WTC11 (cell line): Measurements from ENCODE around the gene BCL2L1. TPM values are rescaled to one million over a fixed set of nuclear protein-coding genes. Genes with fewer than 3 reads are reported as not detected.
A peak's percentile ranks its signal among the peaks of the same experiment; 100 is the strongest.

Source experiments
- ATAC-seq: fragments of 200-7000 bp; cut with Tn5 transposase; 2 replicates; pipeline ENCODE4 v1.10.0; 2021; ENCODE audit warnings: mild to moderate bottlenecking, moderate library complexity
- CTCF ChIA-PET: fragments of 300-600 bp; sonication (Branson Sonifier 250); formaldehyde crosslinking; loops from one replicate; lab custom pipeline; 2021; ENCODE audit warnings: antibody characterized with exemption; lab: Charles Lee
- POLR2A ChIA-PET: fragments of 350-600 bp; sonication (Branson Sonifier 250); formaldehyde crosslinking; loops from one replicate; lab custom pipeline; 2021; ENCODE audit warnings: antibody characterized with exemption; lab: Charles Lee
- DNase-seq: peaks from one replicate; pipeline ENCODE4 v3.0.0; 2021; ENCODE audit warnings: low spot score
- H3K27ac Mint-ChIP-seq: 2 replicates; pipeline ENCODE4 v1.8.0; 2021; ENCODE audit warnings: mixed read lengths
- H3K27me3 Mint-ChIP-seq: 2 replicates; pipeline ENCODE4 v1.8.0; 2021; ENCODE audit warnings: low read depth, mild to moderate bottlenecking, moderate library complexity, mixed read lengths
- H3K36me3 Mint-ChIP-seq: 2 replicates; pipeline ENCODE4 v1.8.0; 2021; ENCODE audit warnings: mixed read lengths
- H3K4me1 Mint-ChIP-seq: 2 replicates; pipeline ENCODE4 v1.8.0; 2022; ENCODE audit warnings: mixed read lengths
- H3K4me3 Mint-ChIP-seq: 2 replicates; pipeline ENCODE4 v1.8.0; 2021; ENCODE audit warnings: mild to moderate bottlenecking, moderate library complexity, mixed read lengths
- H3K9me3 Mint-ChIP-seq: 2 replicates; pipeline ENCODE4 v1.8.0; 2021; ENCODE audit warnings: mixed read lengths
- ATF2 ChIP-seq: sonication (generic); formaldehyde crosslinking; IDR thresholded peaks from 2 replicates; pipeline ENCODE4 v1.8.1; 2022; ENCODE audit warnings: low read depth, missing genetic modification reagents, borderline replicate concordance
- SMAD3 ChIP-seq: sonication (generic); formaldehyde crosslinking; IDR thresholded peaks from 2 replicates; pipeline ENCODE4 v1.8.0; 2022; ENCODE audit warnings: missing genetic modification reagents, mild to moderate bottlenecking, borderline replicate concordance
- TEAD4 ChIP-seq: sonication (generic); formaldehyde crosslinking; IDR thresholded peaks from 2 replicates; pipeline ENCODE4 v1.8.0; 2022; ENCODE audit warnings: mild to moderate bottlenecking, missing genetic modification reagents
- ZNF232 ChIP-seq: sonication (generic); formaldehyde crosslinking; IDR thresholded peaks from 2 replicates; pipeline ENCODE4 v1.8.0; 2022; ENCODE audit warnings: mild to moderate bottlenecking, missing genetic modification reagents
- ZNF425 ChIP-seq: fragments of 250-450 bp; sonication (Bioruptor Pico); conservative IDR thresholded peaks from 2 replicates; pipeline ENCODE4 v1.9.0; 2021; ENCODE audit warnings: mild to moderate bottlenecking
- total RNA-seq: library from RNA; stranded (reverse); gene quantifications from 3 replicates; pipeline ENCODE4 v1.2.3, GENCODE V29; 2021
- TF ChIP-seq, protein P1 (sequence below): sonication (generic); formaldehyde crosslinking; IDR thresholded peaks from 2 replicates; pipeline ENCODE4 v1.8.0; 2022; ENCODE audit warnings: missing genetic modification reagents
- TF ChIP-seq, protein P2 (sequence below): sonication (generic); formaldehyde crosslinking; conservative IDR thresholded peaks from 2 replicates; pipeline ENCODE4 v1.8.1; 2023; ENCODE audit warnings: mild to moderate bottlenecking, low read depth, missing genetic modification reagents, moderate library complexity
- TF ChIP-seq, protein P3 (sequence below): sonication (generic); formaldehyde crosslinking; IDR thresholded peaks from 2 replicates; pipeline ENCODE4 v1.8.0; 2023; ENCODE audit warnings: missing genetic modification reagents, mild to moderate bottlenecking, borderline replicate concordance
- TF ChIP-seq, protein P4 (sequence below): sonication (generic); formaldehyde crosslinking; IDR thresholded peaks from 2 replicates; pipeline ENCODE4 v1.8.0; 2022; ENCODE audit warnings: mild to moderate bottlenecking, missing genetic modification reagents
- TF ChIP-seq, protein P5 (sequence below): fragments of 250-450 bp; sonication (Bioruptor Pico); IDR thresholded peaks from 2 replicates; pipeline ENCODE4 v1.9.0; 2021; ENCODE audit warnings: mild to moderate bottlenecking, borderline replicate concordance
- TF ChIP-seq, protein P6 (sequence below): sonication (generic); formaldehyde crosslinking; IDR thresholded peaks from 2 replicates; pipeline ENCODE4 v1.8.1; 2023; ENCODE audit warnings: mild to moderate bottlenecking, missing genetic modification reagents

Gene BCL2L1
- total RNA-seq, 1 experiment from 2014 or later, result 62.0 TPM

GRCh38 chr20:31679357-31680285, 43.0 kb downstream of the BCL2L1 start:
- H3K9me3 Mint-ChIP-seq, result no peaks in the 10 kb centered on the region
- H3K4me1 Mint-ChIP-seq, result peaks cover 44% of the 10 kb centered on the region
- POLR2A ChIA-PET, result no interaction called here
- no peak overlapping the region for H3K4me3 Mint-ChIP-seq
- DNase-seq (no peak), ATAC-seq (no peak)
- H3K27me3 Mint-ChIP-seq, result no peaks in the 10 kb centered on the region
- peaks cover 9% of the 10 kb centered on the region; the same call in 1 of the 2 replicates for H3K36me3 Mint-ChIP-seq
- CTCF ChIA-PET, result interaction anchor here (1.6 to 6.3 kb wide), 2 partner anchors 18 to 44 kb away, joined by 14 to 49 read pairs; no protein-coding TSS in a partner anchor
- peak overlapping the region; percentile 90 for H3K27ac Mint-ChIP-seq
- TF ChIP-seq, protein P1, sequence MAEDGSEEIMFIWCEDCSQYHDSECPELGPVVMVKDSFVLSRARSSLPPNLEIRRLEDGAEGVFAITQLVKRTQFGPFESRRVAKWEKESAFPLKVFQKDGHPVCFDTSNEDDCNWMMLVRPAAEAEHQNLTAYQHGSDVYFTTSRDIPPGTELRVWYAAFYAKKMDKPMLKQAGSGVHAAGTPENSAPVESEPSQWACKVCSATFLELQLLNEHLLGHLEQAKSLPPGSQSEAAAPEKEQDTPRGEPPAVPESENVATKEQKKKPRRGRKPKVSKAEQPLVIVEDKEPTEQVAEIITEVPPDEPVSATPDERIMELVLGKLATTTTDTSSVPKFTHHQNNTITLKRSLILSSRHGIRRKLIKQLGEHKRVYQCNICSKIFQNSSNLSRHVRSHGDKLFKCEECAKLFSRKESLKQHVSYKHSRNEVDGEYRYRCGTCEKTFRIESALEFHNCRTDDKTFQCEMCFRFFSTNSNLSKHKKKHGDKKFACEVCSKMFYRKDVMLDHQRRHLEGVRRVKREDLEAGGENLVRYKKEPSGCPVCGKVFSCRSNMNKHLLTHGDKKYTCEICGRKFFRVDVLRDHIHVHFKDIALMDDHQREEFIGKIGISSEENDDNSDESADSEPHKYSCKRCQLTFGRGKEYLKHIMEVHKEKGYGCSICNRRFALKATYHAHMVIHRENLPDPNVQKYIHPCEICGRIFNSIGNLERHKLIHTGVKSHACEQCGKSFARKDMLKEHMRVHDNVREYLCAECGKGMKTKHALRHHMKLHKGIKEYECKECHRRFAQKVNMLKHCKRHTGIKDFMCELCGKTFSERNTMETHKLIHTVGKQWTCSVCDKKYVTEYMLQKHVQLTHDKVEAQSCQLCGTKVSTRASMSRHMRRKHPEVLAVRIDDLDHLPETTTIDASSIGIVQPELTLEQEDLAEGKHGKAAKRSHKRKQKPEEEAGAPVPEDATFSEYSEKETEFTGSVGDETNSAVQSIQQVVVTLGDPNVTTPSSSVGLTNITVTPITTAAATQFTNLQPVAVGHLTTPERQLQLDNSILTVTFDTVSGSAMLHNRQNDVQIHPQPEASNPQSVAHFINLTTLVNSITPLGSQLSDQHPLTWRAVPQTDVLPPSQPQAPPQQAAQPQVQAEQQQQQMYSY (CRISPR knock-in tag), result no peak
- TF ChIP-seq ZNF425 (CRISPR knock-in tag) (no peak), SMAD3 (CRISPR knock-in tag) (no peak), TEAD4 (CRISPR knock-in tag) (no peak), ATF2 (CRISPR knock-in tag) (no peak), ZNF232 (CRISPR knock-in tag) (no peak)
- TF ChIP-seq, protein P2, sequence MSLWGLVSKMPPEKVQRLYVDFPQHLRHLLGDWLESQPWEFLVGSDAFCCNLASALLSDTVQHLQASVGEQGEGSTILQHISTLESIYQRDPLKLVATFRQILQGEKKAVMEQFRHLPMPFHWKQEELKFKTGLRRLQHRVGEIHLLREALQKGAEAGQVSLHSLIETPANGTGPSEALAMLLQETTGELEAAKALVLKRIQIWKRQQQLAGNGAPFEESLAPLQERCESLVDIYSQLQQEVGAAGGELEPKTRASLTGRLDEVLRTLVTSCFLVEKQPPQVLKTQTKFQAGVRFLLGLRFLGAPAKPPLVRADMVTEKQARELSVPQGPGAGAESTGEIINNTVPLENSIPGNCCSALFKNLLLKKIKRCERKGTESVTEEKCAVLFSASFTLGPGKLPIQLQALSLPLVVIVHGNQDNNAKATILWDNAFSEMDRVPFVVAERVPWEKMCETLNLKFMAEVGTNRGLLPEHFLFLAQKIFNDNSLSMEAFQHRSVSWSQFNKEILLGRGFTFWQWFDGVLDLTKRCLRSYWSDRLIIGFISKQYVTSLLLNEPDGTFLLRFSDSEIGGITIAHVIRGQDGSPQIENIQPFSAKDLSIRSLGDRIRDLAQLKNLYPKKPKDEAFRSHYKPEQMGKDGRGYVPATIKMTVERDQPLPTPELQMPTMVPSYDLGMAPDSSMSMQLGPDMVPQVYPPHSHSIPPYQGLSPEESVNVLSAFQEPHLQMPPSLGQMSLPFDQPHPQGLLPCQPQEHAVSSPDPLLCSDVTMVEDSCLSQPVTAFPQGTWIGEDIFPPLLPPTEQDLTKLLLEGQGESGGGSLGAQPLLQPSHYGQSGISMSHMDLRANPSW (CRISPR knock-in tag), result no peak
- TF ChIP-seq, protein P3, sequence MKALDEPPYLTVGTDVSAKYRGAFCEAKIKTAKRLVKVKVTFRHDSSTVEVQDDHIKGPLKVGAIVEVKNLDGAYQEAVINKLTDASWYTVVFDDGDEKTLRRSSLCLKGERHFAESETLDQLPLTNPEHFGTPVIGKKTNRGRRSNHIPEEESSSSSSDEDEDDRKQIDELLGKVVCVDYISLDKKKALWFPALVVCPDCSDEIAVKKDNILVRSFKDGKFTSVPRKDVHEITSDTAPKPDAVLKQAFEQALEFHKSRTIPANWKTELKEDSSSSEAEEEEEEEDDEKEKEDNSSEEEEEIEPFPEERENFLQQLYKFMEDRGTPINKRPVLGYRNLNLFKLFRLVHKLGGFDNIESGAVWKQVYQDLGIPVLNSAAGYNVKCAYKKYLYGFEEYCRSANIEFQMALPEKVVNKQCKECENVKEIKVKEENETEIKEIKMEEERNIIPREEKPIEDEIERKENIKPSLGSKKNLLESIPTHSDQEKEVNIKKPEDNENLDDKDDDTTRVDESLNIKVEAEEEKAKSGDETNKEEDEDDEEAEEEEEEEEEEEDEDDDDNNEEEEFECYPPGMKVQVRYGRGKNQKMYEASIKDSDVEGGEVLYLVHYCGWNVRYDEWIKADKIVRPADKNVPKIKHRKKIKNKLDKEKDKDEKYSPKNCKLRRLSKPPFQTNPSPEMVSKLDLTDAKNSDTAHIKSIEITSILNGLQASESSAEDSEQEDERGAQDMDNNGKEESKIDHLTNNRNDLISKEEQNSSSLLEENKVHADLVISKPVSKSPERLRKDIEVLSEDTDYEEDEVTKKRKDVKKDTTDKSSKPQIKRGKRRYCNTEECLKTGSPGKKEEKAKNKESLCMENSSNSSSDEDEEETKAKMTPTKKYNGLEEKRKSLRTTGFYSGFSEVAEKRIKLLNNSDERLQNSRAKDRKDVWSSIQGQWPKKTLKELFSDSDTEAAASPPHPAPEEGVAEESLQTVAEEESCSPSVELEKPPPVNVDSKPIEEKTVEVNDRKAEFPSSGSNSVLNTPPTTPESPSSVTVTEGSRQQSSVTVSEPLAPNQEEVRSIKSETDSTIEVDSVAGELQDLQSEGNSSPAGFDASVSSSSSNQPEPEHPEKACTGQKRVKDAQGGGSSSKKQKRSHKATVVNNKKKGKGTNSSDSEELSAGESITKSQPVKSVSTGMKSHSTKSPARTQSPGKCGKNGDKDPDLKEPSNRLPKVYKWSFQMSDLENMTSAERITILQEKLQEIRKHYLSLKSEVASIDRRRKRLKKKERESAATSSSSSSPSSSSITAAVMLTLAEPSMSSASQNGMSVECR (CRISPR knock-in tag), result no peak
- TF ChIP-seq, protein P4, sequence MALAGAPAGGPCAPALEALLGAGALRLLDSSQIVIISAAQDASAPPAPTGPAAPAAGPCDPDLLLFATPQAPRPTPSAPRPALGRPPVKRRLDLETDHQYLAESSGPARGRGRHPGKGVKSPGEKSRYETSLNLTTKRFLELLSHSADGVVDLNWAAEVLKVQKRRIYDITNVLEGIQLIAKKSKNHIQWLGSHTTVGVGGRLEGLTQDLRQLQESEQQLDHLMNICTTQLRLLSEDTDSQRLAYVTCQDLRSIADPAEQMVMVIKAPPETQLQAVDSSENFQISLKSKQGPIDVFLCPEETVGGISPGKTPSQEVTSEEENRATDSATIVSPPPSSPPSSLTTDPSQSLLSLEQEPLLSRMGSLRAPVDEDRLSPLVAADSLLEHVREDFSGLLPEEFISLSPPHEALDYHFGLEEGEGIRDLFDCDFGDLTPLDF, result no peak
- TF ChIP-seq, protein P5, sequence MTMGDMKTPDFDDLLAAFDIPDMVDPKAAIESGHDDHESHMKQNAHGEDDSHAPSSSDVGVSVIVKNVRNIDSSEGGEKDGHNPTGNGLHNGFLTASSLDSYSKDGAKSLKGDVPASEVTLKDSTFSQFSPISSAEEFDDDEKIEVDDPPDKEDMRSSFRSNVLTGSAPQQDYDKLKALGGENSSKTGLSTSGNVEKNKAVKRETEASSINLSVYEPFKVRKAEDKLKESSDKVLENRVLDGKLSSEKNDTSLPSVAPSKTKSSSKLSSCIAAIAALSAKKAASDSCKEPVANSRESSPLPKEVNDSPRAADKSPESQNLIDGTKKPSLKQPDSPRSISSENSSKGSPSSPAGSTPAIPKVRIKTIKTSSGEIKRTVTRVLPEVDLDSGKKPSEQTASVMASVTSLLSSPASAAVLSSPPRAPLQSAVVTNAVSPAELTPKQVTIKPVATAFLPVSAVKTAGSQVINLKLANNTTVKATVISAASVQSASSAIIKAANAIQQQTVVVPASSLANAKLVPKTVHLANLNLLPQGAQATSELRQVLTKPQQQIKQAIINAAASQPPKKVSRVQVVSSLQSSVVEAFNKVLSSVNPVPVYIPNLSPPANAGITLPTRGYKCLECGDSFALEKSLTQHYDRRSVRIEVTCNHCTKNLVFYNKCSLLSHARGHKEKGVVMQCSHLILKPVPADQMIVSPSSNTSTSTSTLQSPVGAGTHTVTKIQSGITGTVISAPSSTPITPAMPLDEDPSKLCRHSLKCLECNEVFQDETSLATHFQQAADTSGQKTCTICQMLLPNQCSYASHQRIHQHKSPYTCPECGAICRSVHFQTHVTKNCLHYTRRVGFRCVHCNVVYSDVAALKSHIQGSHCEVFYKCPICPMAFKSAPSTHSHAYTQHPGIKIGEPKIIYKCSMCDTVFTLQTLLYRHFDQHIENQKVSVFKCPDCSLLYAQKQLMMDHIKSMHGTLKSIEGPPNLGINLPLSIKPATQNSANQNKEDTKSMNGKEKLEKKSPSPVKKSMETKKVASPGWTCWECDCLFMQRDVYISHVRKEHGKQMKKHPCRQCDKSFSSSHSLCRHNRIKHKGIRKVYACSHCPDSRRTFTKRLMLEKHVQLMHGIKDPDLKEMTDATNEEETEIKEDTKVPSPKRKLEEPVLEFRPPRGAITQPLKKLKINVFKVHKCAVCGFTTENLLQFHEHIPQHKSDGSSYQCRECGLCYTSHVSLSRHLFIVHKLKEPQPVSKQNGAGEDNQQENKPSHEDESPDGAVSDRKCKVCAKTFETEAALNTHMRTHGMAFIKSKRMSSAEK, result no peak
- TF ChIP-seq, protein P6, sequence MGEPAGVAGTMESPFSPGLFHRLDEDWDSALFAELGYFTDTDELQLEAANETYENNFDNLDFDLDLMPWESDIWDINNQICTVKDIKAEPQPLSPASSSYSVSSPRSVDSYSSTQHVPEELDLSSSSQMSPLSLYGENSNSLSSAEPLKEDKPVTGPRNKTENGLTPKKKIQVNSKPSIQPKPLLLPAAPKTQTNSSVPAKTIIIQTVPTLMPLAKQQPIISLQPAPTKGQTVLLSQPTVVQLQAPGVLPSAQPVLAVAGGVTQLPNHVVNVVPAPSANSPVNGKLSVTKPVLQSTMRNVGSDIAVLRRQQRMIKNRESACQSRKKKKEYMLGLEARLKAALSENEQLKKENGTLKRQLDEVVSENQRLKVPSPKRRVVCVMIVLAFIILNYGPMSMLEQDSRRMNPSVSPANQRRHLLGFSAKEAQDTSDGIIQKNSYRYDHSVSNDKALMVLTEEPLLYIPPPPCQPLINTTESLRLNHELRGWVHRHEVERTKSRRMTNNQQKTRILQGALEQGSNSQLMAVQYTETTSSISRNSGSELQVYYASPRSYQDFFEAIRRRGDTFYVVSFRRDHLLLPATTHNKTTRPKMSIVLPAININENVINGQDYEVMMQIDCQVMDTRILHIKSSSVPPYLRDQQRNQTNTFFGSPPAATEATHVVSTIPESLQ (CRISPR knock-in tag), result no peak
